Activated CD4-positive, CD25-positive, alpha-beta regulatory T cell (primary cell): Measurements from ENCODE around the gene FIG4.
"Not testable (repeated sequence)": the region's sequence is repeated elsewhere in the genome, so short reads cannot be mapped to it uniquely, and the experiment has no call there.

Experiments
- DNase-seq, 4 experiments: peaks; one replicate each; lab custom pipeline; 2025; lab: John Stamatoyannopoulos, UW

FIG4 gene

GRCh38 chr6:109760208-109760607 is 69.1 kb downstream of the FIG4 start:
- no peak for DNase-seq

- DNase-seq = no peak
Observed at GRCh38 chr6:109762166-109762565, 71.1 kb downstream of the FIG4 start.

GRCh38 chr6:109762769-109763441 is 71.8 kb downstream of the FIG4 start:
- DNase-seq = no peak

GRCh38 chr6:109766167-109766566 is 75.1 kb downstream of the FIG4 start:
- no peak for DNase-seq

GRCh38 chr6:109767961-109768360 is 76.9 kb downstream of the FIG4 start:
- no peak for DNase-seq

GRCh38 chr6:109768485-109768884 is 77.4 kb downstream of the FIG4 start:
- DNase-seq = no peak

- no peak for DNase-seq
Observed at GRCh38 chr6:109769213-109769612, 78.1 kb downstream of the FIG4 start.

GRCh38 chr6:109770047-109770446 is 79.0 kb downstream of the FIG4 start:
- no peak for DNase-seq

- no peak for DNase-seq
Observed at GRCh38 chr6:109770779-109771178, 79.7 kb downstream of the FIG4 start.

GRCh38 chr6:109771939-109772755 is 81.1 kb downstream of the FIG4 start:
- not testable (repeated sequence) for DNase-seq

- no peak for DNase-seq
Observed at GRCh38 chr6:109772883-109773431, 81.9 kb downstream of the FIG4 start.

GRCh38 chr6:109781001-109781400 is 89.9 kb downstream of the FIG4 start:
- DNase-seq = no peak

- no peak for DNase-seq
Observed at GRCh38 chr6:109782491-109782999, 91.4 kb downstream of the FIG4 start.

- no peak for DNase-seq
Observed at GRCh38 chr6:109783250-109783986, 92.3 kb downstream of the FIG4 start.

- no peak for DNase-seq
Observed at GRCh38 chr6:109787312-109787711, 96.2 kb downstream of the FIG4 start.

GRCh38 chr6:109788687-109789086 is 97.6 kb downstream of the FIG4 start:
- no peak for DNase-seq

- DNase-seq = no peak
Observed at GRCh38 chr6:109790131-109790530, 99.0 kb downstream of the FIG4 start.

GRCh38 chr6:109791301-109791700 is 100.2 kb downstream of the FIG4 start:
- no peak for DNase-seq

GRCh38 chr6:109793021-109793420 is 101.9 kb downstream of the FIG4 start:
- DNase-seq = no peak

- DNase-seq = no peak
Observed at GRCh38 chr6:109793792-109794191, 102.7 kb downstream of the FIG4 start.

- DNase-seq = no peak
Observed at GRCh38 chr6:109794201-109794923, 103.3 kb downstream of the FIG4 start.
